Endodermal cell (in vitro differentiated cells): ENCODE measurements around the gene SDC1. TPM values are rescaled to one million over a fixed set of nuclear protein-coding genes. Genes with fewer than 3 reads are reported as not detected.
A peak's percentile ranks its signal among the peaks of the same experiment; 100 is the strongest.

Experiments used
- DNase-seq: peaks from one replicate; pipeline ENCODE4 v3.0.0-alpha.2; 2017
- H3K27ac ChIP-seq: 2 replicates; pipeline ENCODE4 v1.5.1; 2013; ENCODE audit warnings: mild to moderate bottlenecking, low read depth, low read length, moderate library complexity
- H3K27me3 ChIP-seq: 2 replicates; pipeline ENCODE4 v1.6.1; 2013; ENCODE audit warnings: mild to moderate bottlenecking, low read length, moderate library complexity; ENCODE audit not compliant: insufficient read depth, control insufficient read depth, poor library complexity, severe bottlenecking
- H3K36me3 ChIP-seq: 2 replicates; pipeline ENCODE4 v1.7.0; 2013; ENCODE audit warnings: mild to moderate bottlenecking, low read length, moderate library complexity; ENCODE audit not compliant: control insufficient read depth, insufficient read depth
- H3K4me1 ChIP-seq: one replicate; pipeline ENCODE4 v1.7.0; 2013; ENCODE audit warnings: low read length; ENCODE audit not compliant: control insufficient read depth, insufficient read depth
- H3K4me3 ChIP-seq: 2 replicates; pipeline ENCODE4 v1.5.1; 2013; ENCODE audit warnings: mild to moderate bottlenecking, low read length, moderate library complexity
- H3K9ac ChIP-seq: 2 replicates; pipeline ENCODE4 v1.6.1; 2013; ENCODE audit warnings: mild to moderate bottlenecking, low read length, moderate library complexity; ENCODE audit not compliant: poor library complexity, severe bottlenecking; ENCODE audit errors: extremely low read depth
- H3K9me3 ChIP-seq: 2 replicates; pipeline ENCODE4 v1.6.1; 2013; ENCODE audit warnings: mild to moderate bottlenecking, low read length, moderate library complexity; ENCODE audit not compliant: control insufficient read depth
- H3K27ac Mint-ChIP-seq: 2 replicates; pipeline ENCODE4 v1.8.0; 2020; ENCODE audit warnings: mixed read lengths
- H3K27me3 Mint-ChIP-seq: 2 replicates; pipeline ENCODE4 v1.8.0; 2021; ENCODE audit warnings: mild to moderate bottlenecking, mixed read lengths; ENCODE audit not compliant: insufficient read depth
- H3K36me3 Mint-ChIP-seq: 2 replicates; pipeline ENCODE4 v1.8.0; 2020; ENCODE audit warnings: low read depth, mixed read lengths
- H3K4me1 Mint-ChIP-seq: 2 replicates; pipeline ENCODE4 v1.8.0; 2020; ENCODE audit warnings: mixed read lengths
- H3K4me3 Mint-ChIP-seq: 2 replicates; pipeline ENCODE4 v1.8.0; 2020; ENCODE audit warnings: mild to moderate bottlenecking, moderate library complexity, mixed read lengths
- H3K9me3 Mint-ChIP-seq: 2 replicates; pipeline ENCODE4 v1.8.0; 2020; ENCODE audit warnings: mild to moderate bottlenecking, mixed read lengths
- CTCF ChIP-seq: fragments of 200-600 bp; sonication (generic); conservative IDR thresholded peaks from 2 replicates; pipeline ENCODE4 v1.5.0; 2021; ENCODE audit warnings: antibody characterized with exemption, mild to moderate bottlenecking
- WGBS, 2 experiments: methylation state at CpG; one replicate each; pipeline versions ENCODE4 v1.1.5 to v1.1.7; 2013; ENCODE audit warnings: missing lambda C conversion rate in 2 of 2, mixed read lengths in 1 of 2; ENCODE audit not compliant: insufficient coverage in 1 of 2, insufficient read length in 1 of 2; 5-methylcytosine and 5-hydroxymethylcytosine counted together
- total RNA-seq, 2 donors: library from RNA; stranded (reverse); fragmentation: NEBNext Ultra II Directional in 1 of 2; extraction: Animal tissue kit (Norgen Biotek cat#: 25700) in 1 of 2; gene quantifications; 2 replicates in 1 of 2; 3 replicates in 1 of 2; pipeline ENCODE4 v1.2.1, GENCODE V29; 2021

Gene SDC1
- total RNA-seq, 2 donors from 2014 or later, result 12.7 to 19.2 TPM

GRCh38 chr2:20153131-20153851 is 71.6 kb downstream of the SDC1 start:
- WGBS, 2 experiments, result 87 to 96% methylated on average over 4 to 5 of the region's 5 CpGs
- H3K27me3 Mint-ChIP-seq, result no peaks in the 10 kb centered on the region
- no peaks in the 10 kb centered on the region for H3K36me3 Mint-ChIP-seq
- Histone ChIP-seq H3K4me1 (peaks cover 3% of the 10 kb centered on the region), H3K9ac (no peak overlapping the region), H3K9me3 (no peaks in the 10 kb centered on the region), H3K27me3 (no peaks in the 10 kb centered on the region), H3K36me3 (no peaks in the 10 kb centered on the region), H3K27ac (no peak overlapping the region), H3K4me3 (no peak overlapping the region)
- no peak overlapping the region for H3K4me3 Mint-ChIP-seq
- H3K4me1 Mint-ChIP-seq, result peaks cover 31% of the 10 kb centered on the region
- TF ChIP-seq CTCF, result no peak
- no peak overlapping the region for H3K27ac Mint-ChIP-seq
- no peaks in the 10 kb centered on the region for H3K9me3 Mint-ChIP-seq
- DNase-seq, result no peak

- H3K4me1 ChIP-seq, result peaks cover 3% of the 10 kb centered on the region
- H3K9me3 Mint-ChIP-seq, result no peaks in the 10 kb centered on the region
- no peaks in the 10 kb centered on the region for H3K36me3 Mint-ChIP-seq
- H3K4me3 Mint-ChIP-seq, result no peak overlapping the region
- H3K4me1 Mint-ChIP-seq, result peaks cover 35% of the 10 kb centered on the region
- no peaks in the 10 kb centered on the region for H3K36me3 ChIP-seq
- H3K4me3 ChIP-seq, result no peak overlapping the region
- no peaks in the 10 kb centered on the region for H3K27me3 Mint-ChIP-seq
- no peak for TF ChIP-seq CTCF
- H3K27ac ChIP-seq, result peak overlapping the region; percentile 19
- DNase-seq, result peak; percentile 43
- no peaks in the 10 kb centered on the region for H3K9me3 ChIP-seq
- no peaks in the 10 kb centered on the region for H3K27me3 ChIP-seq
- 56 to 57% methylated on average over 1 to 7 of the region's 7 CpGs for WGBS, 2 experiments
- H3K9ac ChIP-seq, result no peak overlapping the region
- H3K27ac Mint-ChIP-seq, result no peak overlapping the region
These were observed 73.9 kb downstream of the SDC1 start for GRCh38 chr2:20150806-20151571.

Other genes starting within 250 kb of the SDC1 start
- gene WDR35, start 235.0 kb downstream of the SDC1 start, total RNA-seq, result 10 to 100 TPM; 11.3 to 13.5 TPM
- 10 to 100 TPM; 38.5 to 44.7 TPM for gene MATN3, start 212.5 kb downstream of the SDC1 start, total RNA-seq
- gene LAPTM4A, start 173.5 kb downstream of the SDC1 start, total RNA-seq, result 100 to 1,000 TPM; 285 to 291 TPM
- gene PUM2, start 125.7 kb upstream of the SDC1 start, total RNA-seq, result 100 to 1,000 TPM; 114 to 126 TPM
- 10 to 100 TPM; 25.6 to 47.0 TPM for gene RHOB, start 221.9 kb upstream of the SDC1 start, total RNA-seq